Lung microvascular endothelial cell (primary cell): ENCODE data around the gene NOTCH1. TPM values are rescaled to one million over a fixed set of nuclear protein-coding genes. Genes with fewer than 3 reads are reported as not detected.
"Not testable (repeated sequence)": the region's sequence is repeated elsewhere in the genome, so short reads cannot be mapped to it uniquely, and the experiment has no call there.

Source experiments
- DNase-seq, 2 donors: peaks; one replicate each; pipeline versions ENCODE4 v3.0.0 to v3.0.0-alpha.2; 2010; ENCODE audit warnings: low read depth in 2 of 2
- total RNA-seq: library from RNA; depleted of rRNA; stranded (reverse); fragments of >200 nt; gene quantifications from 2 replicates; pipeline ENCODE4 v1.2.1, GENCODE V29; 2014

NOTCH1 gene
- 75.2 and 76.9 TPM in 2 replicates for total RNA-seq

- peak; percentile 92 to 98 for DNase-seq
Observed at GRCh38 chr9:136545965-136546696, at the start of gene NOTCH1. Gene NOTCH1 (minus strand): TSS chr9:136546048. CDS start chr9:136545786, 262 bp downstream.

GRCh38 chr9:136594492-136594891 lies 48.6 kb upstream of the NOTCH1 start:
- DNase-seq, result no peak

- DNase-seq, result no peak
Observed at GRCh38 chr9:136593581-136593980, 47.7 kb upstream of the NOTCH1 start.

GRCh38 chr9:136592666-136593065 lies 46.8 kb upstream of the NOTCH1 start:
- no peak for DNase-seq

GRCh38 chr9:136590821-136591752 lies 45.2 kb upstream of the NOTCH1 start:
- no peak for DNase-seq

- no peak for DNase-seq
Observed at GRCh38 chr9:136589766-136590763, 44.2 kb upstream of the NOTCH1 start.

GRCh38 chr9:136588663-136589464 lies 43.0 kb upstream of the NOTCH1 start:
- DNase-seq, result no peak

GRCh38 chr9:136587944-136588662 lies 42.3 kb upstream of the NOTCH1 start:
- DNase-seq, result no peak

- DNase-seq, result peak; percentile 44 to 59
Observed at GRCh38 chr9:136587145-136587943, 41.5 kb upstream of the NOTCH1 start.

GRCh38 chr9:136586391-136586953 lies 40.6 kb upstream of the NOTCH1 start:
- DNase-seq, result no peak

- no peak for DNase-seq
Observed at GRCh38 chr9:136585531-136586120, 39.8 kb upstream of the NOTCH1 start.

GRCh38 chr9:136584934-136585333 lies 39.1 kb upstream of the NOTCH1 start:
- no peak for DNase-seq

GRCh38 chr9:136584401-136584932 lies 38.6 kb upstream of the NOTCH1 start:
- no peak for DNase-seq

- DNase-seq, result no peak
Observed at GRCh38 chr9:136582977-136583735, 37.3 kb upstream of the NOTCH1 start.

- no peak for DNase-seq
Observed at GRCh38 chr9:136581614-136582447, 36.0 kb upstream of the NOTCH1 start.

- DNase-seq, result not testable (repeated sequence)
Observed at GRCh38 chr9:136579650-136580219, 33.9 kb upstream of the NOTCH1 start.
